GM12801 (cell line): ENCODE measurements around the gene PKDREJ.

Experiments used
- CTCF ChIP-seq: IDR thresholded peaks from one replicate; pipeline ENCODE4 v1.5.1; 2011; ENCODE audit warnings: control low read depth; ENCODE audit not compliant: insufficient read length; ENCODE audit errors: extremely low read depth

Gene PKDREJ

DNA sequence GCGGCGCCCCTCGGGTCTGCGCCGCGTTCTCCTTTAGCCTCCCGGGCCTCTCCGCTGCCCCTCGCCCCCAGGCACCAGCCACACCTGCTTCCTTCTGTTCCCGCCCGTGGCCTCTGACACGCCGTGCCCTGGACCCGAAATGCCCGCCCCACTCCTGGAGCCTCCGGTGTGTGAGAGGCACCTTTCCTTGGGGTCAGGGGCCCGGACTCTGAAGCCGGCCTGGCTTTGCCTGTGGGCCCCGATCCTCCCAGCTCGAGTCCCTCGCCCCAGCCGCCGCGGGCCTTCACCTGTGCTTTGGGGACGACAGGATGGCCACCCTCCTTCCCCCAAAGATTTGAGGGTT, 12.4 kb downstream of the PKDREJ start:
- no peak for TF ChIP-seq CTCF

DNA sequence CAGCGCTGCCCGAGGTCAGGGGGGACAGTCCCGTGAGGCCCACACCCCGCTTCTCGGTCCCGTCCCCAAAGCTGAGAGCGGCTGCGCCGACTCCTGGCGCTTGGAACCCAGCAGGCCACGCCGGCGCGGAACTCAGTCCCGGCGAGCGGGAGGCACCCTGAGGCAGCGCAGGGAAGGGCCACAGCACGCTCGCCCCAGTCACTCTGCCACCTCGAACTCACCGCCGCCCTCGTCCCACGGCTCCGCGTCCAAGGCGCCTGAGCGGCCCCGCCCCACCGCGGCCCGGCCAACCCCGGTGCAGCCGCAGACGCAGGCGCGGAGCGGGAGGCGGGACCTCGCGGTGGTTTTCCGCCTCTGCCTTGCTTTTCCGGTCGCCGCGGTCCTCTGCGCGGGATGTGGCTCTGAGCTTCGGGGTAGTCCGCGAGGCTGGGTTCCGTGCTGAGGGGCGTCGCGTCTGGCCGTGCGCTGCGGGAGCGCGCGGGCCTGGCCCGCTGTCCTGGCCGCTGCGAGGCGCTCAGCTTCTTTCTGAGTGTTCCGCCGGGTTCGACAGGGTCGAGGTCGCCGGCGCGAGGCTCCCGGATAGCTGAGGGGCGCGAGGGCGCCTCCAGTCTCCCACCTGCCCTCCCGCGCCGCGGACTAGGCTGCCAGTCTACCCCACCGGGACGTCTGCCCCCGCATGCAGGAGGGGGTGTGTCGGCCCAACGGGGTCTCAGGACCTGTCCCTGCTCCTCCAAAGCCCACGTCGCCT, 12.9 kb downstream of the PKDREJ start, which contains the start of gene CDPF1:
Gene CDPF1, minus strand, starts transcription at position 259 of the 748 bp plus-strand sequence. CDS start 2,009 bp downstream, outside the sequence.
- no peak for TF ChIP-seq CTCF

DNA sequence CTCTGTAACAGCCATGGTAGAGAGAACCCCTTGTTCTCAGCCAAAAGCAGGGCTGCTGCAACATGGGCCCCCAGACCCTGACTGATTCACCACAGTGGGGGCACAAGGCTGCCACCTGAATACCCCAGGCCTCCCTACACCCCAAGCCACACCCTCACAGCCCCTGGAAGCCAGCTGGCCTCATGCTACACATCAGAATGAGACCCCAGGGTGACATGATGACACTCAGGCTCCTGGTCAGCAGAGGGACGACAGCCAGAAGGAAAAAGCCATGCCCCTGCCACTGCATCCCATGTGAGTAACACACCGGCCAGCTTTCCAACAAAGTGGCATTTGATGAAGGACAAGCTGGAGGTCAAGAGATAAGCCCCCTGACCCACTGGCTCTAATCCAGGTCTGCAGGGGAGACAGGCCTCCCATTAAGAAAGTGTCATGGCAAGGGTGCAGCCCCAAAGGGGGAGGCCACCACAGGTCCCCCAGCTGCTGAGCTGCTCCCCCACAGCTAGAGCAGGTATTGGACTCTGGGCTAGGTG, 15.6 kb downstream of the PKDREJ start:
- TF ChIP-seq CTCF, result no peak

- no peak for TF ChIP-seq CTCF
These were observed 17.0 kb downstream of the PKDREJ start for GRCh38 chr22:46246178-46246577.

DNA sequence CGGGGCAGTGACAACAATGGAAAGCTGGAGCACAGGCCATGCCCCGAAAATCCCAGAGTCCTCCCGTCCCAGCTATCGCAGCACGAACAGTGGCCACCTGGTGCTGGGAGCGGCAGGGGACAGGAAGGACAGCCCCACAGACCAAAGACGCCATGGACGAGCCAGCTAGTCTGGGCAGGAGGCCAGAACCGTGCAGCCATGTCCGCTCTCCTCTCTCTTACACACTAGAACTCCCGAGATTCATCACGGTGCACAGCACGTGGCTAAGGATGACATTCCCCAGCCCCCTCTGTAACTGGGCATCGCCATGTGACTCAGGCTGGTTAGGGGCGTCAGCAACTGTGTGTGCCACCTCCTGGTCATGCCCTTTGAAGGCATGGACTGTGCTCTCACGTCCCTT, 17.6 kb downstream of the PKDREJ start:
- TF ChIP-seq CTCF, result no peak

DNA sequence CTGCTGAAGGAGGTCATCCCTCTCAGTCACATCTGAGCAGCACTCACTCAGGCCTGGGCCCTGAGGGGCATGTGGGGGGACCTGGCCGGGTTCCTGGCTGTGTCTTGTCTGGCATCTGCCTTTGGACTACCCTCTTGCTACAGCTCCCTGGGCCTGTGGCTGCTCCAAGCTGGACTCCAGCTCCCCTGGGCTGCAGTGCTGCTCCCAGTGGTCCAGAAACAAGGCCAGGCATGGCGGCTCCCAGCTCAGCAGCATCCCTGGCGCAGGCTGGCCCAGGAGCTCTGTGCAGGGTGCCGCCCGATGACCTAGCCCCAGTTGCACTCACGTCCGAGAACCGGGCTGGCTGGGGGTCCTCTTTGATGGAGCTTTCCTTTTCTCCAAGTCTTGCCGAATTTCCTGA, 18.4 kb downstream of the PKDREJ start:
- no peak for TF ChIP-seq CTCF

GRCh38 chr22:46242076-46242475, 21.1 kb downstream of the PKDREJ start:
- TF ChIP-seq CTCF, result no peak
